Right lobe of liver (tissue), 4 donors: ENCODE data around the gene ENOX1.

ENCODE experiments used
- POLR2A ChIP-seq: fragments of 450-650 bp; IDR thresholded peaks from one replicate; pipeline ENCODE4 v1.6.1; 2017; ENCODE audit warnings: antibody characterized with exemption, mild to moderate bottlenecking
- TF ChIP-seq, protein P1 (sequence below), 4 donors: fragments of 200-600 bp in 3 of 4; fragments of 450-650 bp in 1 of 4; IDR thresholded peaks; one replicate each; pipeline versions ENCODE4 v1.5.1 to v1.8.0; 2016 to 2022; ENCODE audit warnings: antibody characterized with exemption in 4 of 4, mild to moderate bottlenecking in 2 of 4
- donor health status: DM: no; HTN: no; CAD: no.
- donor health status: DM: no; HTN: no; CAD: no.
- donor health status: DM: no; HTN: yes; CAD: no.

GRCh38 chr13:43284162-43284561, 502.6 kb downstream of the ENOX1 start:
- TF ChIP-seq, protein P1, sequence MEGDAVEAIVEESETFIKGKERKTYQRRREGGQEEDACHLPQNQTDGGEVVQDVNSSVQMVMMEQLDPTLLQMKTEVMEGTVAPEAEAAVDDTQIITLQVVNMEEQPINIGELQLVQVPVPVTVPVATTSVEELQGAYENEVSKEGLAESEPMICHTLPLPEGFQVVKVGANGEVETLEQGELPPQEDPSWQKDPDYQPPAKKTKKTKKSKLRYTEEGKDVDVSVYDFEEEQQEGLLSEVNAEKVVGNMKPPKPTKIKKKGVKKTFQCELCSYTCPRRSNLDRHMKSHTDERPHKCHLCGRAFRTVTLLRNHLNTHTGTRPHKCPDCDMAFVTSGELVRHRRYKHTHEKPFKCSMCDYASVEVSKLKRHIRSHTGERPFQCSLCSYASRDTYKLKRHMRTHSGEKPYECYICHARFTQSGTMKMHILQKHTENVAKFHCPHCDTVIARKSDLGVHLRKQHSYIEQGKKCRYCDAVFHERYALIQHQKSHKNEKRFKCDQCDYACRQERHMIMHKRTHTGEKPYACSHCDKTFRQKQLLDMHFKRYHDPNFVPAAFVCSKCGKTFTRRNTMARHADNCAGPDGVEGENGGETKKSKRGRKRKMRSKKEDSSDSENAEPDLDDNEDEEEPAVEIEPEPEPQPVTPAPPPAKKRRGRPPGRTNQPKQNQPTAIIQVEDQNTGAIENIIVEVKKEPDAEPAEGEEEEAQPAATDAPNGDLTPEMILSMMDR (IDR thresholded peaks at IDR 0.05), result no peak
- no peak for TF ChIP-seq POLR2A
